VCaP (cell line): ENCODE results near the gene LRRC9.
"Not testable (repeated sequence)": the region's sequence is repeated elsewhere in the genome, so short reads cannot be mapped to it uniquely, and the experiment has no call there.

ENCODE experiments used
- H3K27ac ChIP-seq: fragments of 450-650 bp; 2 replicates; pipeline ENCODE4 v1.5.1; 2017
- TF ChIP-seq, protein P1 (sequence below): fragments of 450-650 bp; conservative IDR thresholded peaks from 2 replicates; pipeline ENCODE4 v1.5.1; 2017; ENCODE audit warnings: mild to moderate bottlenecking, moderate library complexity

Gene LRRC9

DNA sequence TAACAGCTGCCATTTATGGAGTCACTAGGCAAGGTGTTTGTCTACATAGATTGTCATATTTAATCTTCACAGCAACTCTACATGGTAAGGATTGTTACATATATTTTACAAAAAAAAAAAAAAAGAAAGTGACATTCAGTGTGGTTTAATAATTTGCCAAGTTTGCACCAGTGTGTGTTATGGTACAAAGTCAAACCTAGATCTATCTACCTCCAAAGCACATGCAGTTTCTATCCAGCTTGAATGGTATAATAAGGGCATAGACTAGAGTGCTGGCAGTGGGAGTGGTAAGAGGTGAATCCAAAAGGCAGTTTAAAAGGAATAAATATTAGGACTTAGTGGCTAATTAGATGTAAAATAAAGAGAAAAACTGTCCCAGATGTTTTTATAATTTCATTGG lies 105.6 kb downstream of the LRRC9 start:
- no peak overlapping the region for H3K27ac ChIP-seq
- TF ChIP-seq, protein P1, sequence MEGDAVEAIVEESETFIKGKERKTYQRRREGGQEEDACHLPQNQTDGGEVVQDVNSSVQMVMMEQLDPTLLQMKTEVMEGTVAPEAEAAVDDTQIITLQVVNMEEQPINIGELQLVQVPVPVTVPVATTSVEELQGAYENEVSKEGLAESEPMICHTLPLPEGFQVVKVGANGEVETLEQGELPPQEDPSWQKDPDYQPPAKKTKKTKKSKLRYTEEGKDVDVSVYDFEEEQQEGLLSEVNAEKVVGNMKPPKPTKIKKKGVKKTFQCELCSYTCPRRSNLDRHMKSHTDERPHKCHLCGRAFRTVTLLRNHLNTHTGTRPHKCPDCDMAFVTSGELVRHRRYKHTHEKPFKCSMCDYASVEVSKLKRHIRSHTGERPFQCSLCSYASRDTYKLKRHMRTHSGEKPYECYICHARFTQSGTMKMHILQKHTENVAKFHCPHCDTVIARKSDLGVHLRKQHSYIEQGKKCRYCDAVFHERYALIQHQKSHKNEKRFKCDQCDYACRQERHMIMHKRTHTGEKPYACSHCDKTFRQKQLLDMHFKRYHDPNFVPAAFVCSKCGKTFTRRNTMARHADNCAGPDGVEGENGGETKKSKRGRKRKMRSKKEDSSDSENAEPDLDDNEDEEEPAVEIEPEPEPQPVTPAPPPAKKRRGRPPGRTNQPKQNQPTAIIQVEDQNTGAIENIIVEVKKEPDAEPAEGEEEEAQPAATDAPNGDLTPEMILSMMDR = no peak

DNA sequence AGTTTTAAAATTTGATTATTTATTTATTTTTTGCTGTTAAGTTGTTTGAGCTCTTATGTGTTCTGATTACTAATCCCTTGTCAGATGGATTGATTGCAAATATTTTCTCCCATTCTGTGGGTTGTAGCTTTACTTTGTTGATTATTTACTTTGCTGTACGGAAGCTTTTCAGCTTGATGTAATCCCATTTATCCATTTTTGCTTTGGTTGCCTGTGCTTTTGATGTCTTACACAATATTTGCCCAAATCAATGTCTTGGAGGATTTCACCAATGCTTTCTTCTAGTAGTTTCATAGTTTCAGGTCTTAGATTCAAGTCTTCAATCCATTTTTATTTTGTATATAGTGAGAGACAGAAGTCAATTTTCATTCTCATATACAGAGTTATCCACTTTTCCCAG lies 115.2 kb downstream of the LRRC9 start:
- H3K27ac ChIP-seq = no peak overlapping the region
- TF ChIP-seq, protein P1 = no peak

DNA sequence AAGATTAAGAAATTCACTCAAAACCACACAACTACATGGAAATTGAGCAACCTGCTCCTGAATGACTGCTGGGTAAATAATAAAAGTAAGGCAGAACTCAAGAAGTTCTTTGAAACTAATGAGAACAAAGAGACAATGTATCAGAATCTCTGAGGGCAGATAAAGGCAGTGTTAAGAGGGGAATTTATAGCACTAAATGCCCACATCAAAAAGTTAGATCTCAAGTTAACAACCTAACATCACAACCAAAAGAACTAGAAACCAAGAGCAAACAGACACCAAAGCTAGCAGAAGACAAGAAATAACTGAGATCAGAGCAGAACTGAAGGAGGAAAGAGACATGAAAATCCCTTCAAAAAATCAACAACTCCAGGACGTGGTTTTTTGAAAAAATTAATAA lies 128.0 kb downstream of the LRRC9 start:
- not testable (repeated sequence) for H3K27ac ChIP-seq

DNA sequence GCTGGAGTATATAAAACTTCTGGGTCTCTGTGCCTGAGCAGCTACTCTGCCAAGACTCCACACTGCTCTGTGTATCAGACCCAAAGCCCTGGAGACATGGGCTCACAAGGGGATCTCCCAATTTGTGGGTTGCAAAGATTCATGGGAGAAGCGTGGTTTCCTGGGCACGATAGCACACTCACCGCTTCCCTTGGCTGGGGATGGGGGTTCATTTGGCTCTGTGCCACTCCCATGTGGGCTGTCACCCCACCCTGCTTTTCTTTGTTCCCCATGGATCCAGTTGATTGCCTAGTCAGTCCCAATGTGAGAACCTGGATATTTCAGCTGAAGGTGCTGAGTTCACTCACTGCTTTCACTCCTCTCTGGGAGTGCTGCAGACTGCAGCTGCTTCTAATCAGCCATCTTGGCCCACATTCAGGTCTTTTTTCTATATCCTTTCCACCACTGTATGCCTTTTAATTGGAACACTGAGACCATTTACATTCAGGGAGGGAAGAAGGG lies 131.8 kb downstream of the LRRC9 start:
- peak overlapping the region; percentile 40 for H3K27ac ChIP-seq
- TF ChIP-seq, protein P1 = no peak

DNA sequence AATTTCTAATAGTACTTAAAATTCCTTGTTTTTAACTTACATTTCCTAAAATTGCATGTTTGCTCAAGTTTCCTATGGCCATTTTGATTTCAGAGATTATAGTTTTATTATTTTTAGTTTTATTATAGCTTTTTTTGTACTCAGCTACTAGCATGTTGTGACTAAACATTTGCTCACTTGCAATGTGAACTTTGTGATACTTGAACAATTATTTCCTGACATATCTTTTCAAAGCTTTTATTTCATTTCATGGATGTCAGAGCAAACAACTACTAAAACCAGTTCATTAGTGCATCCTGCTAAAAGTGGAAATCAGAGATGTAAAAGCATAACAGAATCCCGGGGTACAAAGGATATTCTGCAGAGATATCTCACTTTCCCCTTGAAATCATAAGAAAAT lies 138.1 kb downstream of the LRRC9 start:
- H3K27ac ChIP-seq = no peak overlapping the region
- TF ChIP-seq, protein P1 = no peak

DNA sequence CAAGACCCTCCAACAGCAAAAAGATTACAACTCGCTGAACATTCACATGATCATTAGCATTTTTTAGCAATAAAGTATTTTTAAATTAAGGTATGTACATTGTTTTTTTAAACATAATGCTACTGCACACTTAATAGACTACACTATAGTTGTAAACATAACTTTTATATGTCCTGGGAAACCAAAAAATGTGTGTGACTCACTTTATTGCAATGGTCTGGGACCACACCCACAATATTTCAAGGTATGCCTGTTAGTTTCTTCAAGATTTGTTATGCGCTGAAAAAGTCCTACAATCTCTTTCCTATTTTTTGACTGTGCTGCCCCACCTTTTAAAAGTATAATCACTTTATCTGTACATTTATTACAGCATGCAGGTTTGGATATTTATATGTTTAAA lies 141.4 kb downstream of the LRRC9 start:
- TF ChIP-seq, protein P1 = no peak
- peak overlapping the region; percentile 80 for H3K27ac ChIP-seq

DNA sequence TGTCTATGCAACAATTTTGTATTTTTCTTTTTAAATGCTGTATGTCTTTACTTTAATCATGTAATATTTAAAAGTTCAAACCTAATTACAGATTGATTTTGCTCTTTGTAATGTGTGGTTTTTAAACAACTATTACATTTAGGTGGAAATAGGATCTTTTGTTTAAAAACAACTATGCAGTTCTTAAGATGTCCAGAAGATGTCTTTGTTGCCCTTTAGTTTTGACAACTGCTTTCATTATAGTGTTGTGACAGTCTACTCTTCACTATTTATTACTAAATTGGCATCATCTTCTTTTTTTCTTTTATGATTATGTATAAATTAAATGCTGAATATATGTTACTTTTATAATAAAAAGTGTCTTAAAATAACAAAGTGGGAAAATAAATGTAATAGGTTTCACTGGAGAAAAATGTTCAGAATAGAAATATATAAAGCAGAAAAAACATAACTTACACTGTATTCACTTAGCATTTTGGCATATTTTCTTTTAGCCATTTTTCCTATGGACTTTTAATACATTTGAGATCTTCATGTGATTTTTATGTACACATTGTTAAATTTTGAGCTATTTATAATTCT lies 144.6 kb downstream of the LRRC9 start:
- H3K27ac ChIP-seq = no peak overlapping the region; the same call in 1 of the 2 replicates
- TF ChIP-seq, protein P1 = peak; percentile 74

DNA sequence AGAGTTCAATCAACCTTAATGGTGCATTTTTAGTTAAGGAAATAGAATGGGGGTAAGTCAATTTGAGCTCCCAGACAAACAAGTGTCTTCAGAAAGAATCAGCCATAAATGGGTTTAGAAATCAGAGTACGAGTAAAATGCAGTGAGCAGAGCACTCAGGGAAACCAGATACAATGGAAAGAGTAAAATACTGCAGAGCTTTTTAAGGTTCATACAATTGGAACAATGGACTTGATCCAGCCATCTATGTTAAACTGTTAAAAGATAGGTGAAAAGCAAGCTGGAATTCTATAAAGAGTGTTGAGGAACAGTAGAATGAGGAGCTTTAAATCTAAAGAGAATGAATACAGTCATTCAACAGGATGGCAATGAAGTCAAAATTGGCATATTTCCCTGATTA lies 147.9 kb downstream of the LRRC9 start:
- no peak overlapping the region for H3K27ac ChIP-seq
- TF ChIP-seq, protein P1 = no peak
